ENCODE results near the gene SIX2.
"Not testable (repeated sequence)": the region's sequence is repeated elsewhere in the genome, so short reads cannot be mapped to it uniquely, and the experiment has no call there.

SIX2 gene

DNA sequence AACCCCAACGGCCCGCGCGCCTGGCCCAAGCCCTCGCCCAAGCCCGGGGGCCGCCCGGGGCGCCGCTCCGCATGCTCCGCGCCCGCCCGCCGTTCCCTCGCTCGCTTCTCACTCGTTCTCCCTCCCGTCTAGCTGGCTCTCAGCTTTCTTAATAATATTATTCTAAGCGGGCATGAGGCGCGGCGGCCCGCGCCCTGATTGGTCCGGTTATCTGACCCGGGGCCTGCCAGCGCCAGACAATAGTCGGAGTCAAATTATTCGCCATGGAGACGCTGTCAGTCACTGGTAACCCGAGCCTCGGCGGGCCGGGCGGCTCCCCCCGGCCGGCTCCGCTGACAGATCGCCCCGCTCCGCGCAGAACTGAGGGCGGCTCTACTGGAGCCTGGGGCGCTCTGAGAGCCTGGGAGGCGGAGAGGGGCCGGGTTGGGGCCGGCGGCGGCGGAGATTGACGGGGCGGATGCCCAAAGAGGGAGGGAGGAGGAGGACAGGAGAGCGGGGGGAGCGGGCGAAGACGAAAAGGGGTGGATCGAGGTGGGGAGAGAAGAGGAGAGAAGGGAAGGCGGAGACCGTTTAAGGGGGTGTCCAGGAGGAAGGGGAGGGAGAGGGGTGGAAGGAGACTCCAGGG, at the start of gene SIX2:
Gene SIX2, minus strand, starts transcription at position 150 of the 625 bp plus-strand sequence. CDS start 342 bp downstream, outside the sequence.
- in situ Hi-C loops (cut with HindIII; ENCODE audit: low sequenced_read_pairs) = no loop called here

- in situ Hi-C loops (cut with HindIII; ENCODE audit: low sequenced_read_pairs) = no loop called here
Measured at GRCh38 chr2:45055162-45055605, 45.9 kb upstream of the SIX2 start.

DNA sequence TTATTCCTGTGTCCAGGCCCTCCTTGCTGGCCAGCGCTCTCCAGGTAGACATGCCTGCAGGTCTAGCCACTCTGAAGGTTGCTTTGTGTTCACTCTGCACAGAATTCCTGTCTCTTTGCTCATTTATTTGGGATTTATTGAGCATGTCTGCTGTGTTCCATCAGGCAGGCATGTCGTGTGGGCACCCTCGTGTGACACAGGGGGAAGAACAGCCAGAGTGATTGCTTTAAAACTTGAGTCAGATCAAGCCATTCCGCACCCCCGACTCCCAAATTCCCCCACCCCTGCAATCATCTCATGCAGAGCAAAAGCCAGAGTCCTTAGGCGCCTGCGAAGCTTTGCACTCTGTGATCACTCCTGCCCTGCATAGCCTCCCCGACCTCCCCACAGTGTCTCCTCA, 44.7 kb upstream of the SIX2 start:
- in situ Hi-C loops (cut with HindIII; ENCODE audit: low sequenced_read_pairs) = no loop called here

DNA sequence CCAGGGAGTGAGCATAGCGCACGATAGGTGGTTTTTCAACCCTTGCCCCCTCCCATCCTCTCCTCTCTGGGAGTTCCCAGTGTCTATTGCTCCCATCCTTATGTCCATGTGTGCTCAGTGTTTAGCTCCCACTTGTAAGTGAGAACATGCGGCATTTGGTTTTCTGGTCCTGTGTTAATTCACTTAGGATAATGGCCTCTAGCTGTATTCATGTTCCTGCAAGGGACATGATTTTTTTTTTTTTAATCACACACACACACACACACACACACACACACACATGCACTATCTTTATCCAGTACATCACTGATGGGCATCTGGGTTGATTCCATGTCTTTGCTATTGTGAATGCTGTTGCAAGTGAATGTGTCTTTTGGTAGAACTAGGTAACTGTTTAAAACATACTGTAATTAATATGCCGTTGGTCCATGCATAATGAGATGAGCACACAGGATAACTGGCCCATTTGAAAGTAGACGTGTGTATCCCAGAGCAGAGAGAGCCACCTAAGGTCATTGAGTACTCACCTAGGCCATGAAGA, 43.2 kb upstream of the SIX2 start:
- in situ Hi-C loops (cut with HindIII; ENCODE audit: low sequenced_read_pairs) = no loop called here

DNA sequence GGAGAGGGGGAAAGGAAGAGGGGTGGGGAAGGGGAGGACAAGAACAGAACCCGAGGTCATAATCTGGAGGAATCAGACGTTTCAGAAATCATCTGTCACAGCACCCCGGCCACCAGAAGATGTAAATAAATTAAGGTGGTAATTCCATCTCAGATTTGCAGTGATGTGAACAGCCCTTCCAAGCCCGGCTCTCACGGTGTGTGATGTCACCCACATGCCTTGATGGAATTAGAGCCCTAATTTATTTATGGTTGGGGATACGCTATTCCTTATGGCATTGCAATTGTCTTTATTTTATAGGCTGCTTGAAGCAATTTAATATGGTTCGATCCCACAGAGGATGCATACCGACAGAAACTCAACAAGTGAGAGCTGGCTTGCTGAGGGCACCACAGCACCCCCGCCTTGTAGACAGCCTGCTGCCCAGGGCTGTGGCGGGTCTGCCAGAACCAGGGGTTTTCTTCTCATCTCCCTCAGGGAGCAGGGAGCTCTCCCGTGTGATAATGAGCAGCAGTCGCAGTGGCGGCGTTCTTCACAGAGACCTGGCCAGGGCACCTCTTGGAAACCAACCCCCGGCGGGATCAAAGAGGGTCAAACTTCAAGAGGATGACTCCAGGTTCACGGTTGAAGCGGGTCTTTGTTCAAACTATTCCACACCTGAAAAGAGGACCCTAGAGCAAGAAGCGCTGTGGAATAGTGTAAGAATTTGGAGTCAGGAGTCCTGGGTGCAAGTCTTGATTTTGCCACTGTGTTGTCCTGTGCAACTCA, 40.5 kb upstream of the SIX2 start:
- in situ Hi-C loops (cut with HindIII; ENCODE audit: low sequenced_read_pairs) = no loop called here

- in situ Hi-C loops (cut with HindIII; ENCODE audit: low sequenced_read_pairs) = no loop called here
Measured at GRCh38 chr2:45047301-45047700, 38.0 kb upstream of the SIX2 start.

GRCh38 chr2:45046786-45047185, 37.5 kb upstream of the SIX2 start:
- in situ Hi-C loops (cut with HindIII; ENCODE audit: low sequenced_read_pairs) = no loop called here

DNA sequence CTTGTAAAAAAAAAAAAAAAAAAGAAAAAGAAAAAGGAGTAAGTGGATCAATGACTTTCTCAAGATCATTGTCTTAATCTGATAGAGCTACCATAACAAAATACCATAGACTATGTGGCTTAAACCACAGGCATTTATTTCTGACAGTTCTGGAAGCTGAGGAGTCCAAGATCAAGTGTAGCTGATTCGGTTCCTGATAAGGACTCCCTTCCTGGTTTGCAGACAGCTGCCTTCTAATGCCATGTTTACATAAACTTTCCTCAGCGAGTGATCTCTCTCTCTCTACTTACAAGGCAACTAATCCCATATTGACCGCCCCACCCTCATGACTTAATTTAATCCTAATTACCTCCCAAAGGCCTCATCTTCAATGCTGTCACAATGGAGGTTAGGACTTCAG, 36.5 kb upstream of the SIX2 start:
- in situ Hi-C loops (cut with HindIII; ENCODE audit: low sequenced_read_pairs) = no loop called here

- in situ Hi-C loops (cut with HindIII; ENCODE audit: low sequenced_read_pairs) = no loop called here
Measured at GRCh38 chr2:45044916-45045315, 35.7 kb upstream of the SIX2 start.

GRCh38 chr2:45043174-45043573, 33.9 kb upstream of the SIX2 start:
- in situ Hi-C loops (cut with HindIII; ENCODE audit: low sequenced_read_pairs) = no loop called here

DNA sequence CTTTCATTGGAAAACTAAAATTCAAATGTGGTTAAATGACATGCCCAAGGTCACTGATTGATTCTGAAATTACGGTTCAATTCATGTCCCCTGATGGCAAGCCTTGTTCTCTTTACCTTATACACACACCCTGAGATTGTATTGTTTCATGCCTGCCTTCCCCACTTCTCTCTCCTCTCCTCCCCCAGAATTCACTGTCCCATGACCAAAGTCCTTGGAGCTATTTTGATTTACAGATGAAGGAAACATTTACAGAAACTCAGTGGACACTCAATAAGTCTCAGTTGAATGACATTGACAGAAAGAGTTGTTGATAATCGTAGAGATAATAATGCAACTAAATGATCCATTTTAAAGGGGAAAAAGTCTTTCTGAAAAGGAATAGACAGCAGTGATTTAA, 33.1 kb upstream of the SIX2 start:
- in situ Hi-C loops (cut with HindIII; ENCODE audit: low sequenced_read_pairs) = no loop called here

- in situ Hi-C loops (cut with HindIII; ENCODE audit: low sequenced_read_pairs) = no loop called here
Measured at GRCh38 chr2:45040786-45041185, 31.5 kb upstream of the SIX2 start.

- in situ Hi-C loops (cut with HindIII; ENCODE audit: low sequenced_read_pairs) = not testable (repeated sequence)
Measured at GRCh38 chr2:45039804-45040203, 30.6 kb upstream of the SIX2 start.

DNA sequence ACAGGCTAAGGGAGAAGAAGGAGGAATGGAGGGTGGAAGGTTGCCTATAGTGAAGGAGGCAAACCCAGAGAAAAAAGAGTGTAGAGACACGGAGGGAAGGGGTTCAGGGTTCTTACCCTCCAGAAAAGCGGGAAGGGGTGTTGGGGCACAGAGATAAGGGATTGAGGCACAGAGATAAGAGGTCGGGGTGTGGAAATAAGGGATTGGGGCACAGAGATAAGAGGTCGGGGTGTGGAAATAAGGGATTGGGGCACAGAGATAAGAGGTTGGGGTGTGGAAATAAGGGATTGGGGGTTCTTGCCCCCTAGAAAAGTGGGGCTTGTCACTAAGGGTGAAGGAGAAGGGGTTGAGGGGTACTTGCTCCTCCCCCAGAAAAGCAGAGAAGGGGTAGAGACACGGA, 29.6 kb upstream of the SIX2 start:
- in situ Hi-C loops (cut with HindIII; ENCODE audit: low sequenced_read_pairs) = not testable (repeated sequence)

GRCh38 chr2:45033302-45033701, 24.1 kb upstream of the SIX2 start:
- in situ Hi-C loops (cut with HindIII; ENCODE audit: low sequenced_read_pairs) = loop anchor here (5.0 kb wide), 1 partner anchor 69 kb away; no protein-coding TSS in a partner anchor

DNA sequence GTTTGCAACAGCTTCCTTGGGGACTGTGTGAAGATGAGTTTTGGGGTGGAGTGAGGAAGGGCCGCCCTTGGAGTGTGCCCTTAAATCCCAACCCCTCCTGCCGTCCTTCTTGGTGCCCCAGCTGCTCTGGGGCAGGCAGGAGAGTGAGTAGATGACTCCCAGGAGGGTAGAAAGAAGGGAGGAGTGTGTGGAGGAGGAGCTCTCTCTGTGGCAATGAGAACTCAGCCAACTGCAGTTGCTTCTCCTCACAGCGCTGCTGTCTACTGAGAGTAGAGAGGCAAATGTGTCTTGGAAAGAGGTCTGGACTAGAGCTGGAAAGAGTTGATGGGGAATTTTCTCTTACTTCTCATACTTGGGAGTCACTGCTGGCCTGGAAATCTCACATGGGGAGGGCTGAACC, 21.8 kb upstream of the SIX2 start:
- in situ Hi-C loops (cut with HindIII; ENCODE audit: low sequenced_read_pairs) = loop anchor here (5.0 kb wide), 1 partner anchor 71 kb away; no protein-coding TSS in a partner anchor

DNA sequence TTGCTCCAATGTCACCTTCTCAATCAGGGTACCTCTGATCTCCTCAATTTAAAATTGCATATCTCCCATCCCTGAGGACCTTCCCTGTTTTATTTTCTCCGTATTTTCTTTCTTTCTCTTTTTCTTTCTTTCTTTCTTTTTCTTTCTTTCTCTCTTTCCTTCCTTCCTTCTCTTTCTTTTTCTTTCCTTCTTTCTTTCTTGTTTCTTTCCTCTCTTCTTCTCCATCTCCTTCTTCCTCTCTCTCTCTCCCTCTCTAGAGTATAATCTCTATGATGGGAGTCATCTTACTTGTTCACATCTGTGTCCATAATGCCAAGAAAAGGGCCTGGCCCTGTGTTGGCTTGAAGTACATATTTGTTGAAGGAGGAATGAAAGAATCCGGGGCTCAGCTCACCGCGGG, 21.3 kb upstream of the SIX2 start:
- in situ Hi-C loops (cut with HindIII; ENCODE audit: low sequenced_read_pairs) = loop anchor here (5.0 kb wide), 1 partner anchor 72 kb away; no protein-coding TSS in a partner anchor

DNA sequence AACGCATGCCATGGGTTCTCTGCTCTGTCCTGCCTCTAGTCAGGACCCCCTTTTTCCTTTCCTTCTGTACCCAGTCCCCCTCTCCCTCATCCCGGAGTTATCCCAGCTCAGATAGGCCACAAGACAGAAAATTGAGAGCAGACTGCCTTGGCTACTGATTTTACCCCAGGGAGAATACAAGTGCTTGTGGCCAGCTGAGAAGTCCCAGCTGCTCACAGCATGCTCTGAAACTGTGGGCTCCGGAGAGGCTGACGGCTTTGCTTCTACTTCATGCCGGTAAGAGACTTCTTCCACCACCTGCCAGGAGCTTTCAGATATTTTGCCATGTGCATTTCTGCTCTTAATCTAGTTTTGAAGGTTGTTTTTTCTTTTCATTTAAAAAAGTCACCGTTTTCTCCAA, 20.0 kb upstream of the SIX2 start:
- in situ Hi-C loops (cut with HindIII; ENCODE audit: low sequenced_read_pairs) = no loop called here

GRCh38 chr2:45028276-45028675, 19.0 kb upstream of the SIX2 start:
- in situ Hi-C loops (cut with HindIII; ENCODE audit: low sequenced_read_pairs) = no loop called here

DNA sequence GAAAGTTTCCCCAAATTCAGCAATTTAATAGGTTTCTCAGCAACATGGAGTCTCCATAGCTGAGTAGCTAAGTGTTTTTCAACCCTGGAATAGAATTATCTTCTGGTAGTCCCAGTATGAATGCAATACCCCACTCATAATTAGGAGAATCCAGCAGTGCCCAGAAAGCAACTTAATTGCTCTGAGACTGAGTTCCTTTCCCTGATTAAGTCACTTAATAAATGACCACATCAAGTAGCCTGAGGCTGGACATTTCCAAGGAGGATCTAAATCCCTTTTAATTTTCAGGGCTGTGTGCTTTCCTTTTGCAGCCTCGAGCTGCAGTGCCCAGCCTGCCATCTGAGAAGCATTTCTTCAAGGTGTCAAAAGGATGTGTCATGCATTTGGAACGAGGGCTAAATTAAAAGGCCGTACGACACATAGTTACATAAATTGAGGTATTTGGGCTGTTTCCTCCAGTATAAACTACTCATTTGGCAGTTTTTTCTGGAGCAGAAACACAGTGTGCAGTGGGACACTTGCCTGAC, 17.7 kb upstream of the SIX2 start:
- in situ Hi-C loops (cut with HindIII; ENCODE audit: low sequenced_read_pairs) = no loop called here

DNA sequence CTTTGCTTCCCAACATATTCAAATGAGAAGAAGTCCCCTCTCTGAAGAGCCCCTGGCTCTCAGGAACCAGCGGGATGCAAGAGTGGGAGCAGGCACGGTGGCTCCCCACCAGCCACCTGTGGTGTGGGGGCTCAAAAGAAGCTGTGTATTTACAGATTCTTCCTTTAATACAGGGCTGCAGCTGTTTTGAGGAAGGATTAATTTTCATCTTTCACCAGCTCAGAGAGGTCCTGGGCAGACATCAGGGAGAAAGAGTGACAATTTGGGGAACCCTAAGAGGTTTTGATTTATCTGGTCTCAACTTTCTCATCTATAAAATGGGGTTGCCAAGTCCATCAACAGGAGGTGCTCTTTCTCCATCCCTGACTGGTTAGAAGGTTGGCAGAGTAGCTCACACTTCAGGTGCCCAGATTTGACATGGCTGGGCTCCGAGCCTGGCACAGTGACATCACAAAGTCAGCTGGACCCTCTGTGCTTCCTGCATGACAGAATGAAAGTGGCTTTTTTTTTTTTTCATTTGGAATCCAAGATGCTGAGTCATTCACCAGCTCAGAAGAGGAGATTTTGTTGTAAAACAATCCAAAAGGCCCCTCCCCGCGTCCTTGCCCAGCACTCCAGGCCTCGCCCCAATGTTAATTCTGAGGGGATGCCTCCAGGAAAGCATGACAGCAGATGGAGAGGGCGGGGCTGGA, 15.5 kb upstream of the SIX2 start:
- in situ Hi-C loops (cut with HindIII; ENCODE audit: low sequenced_read_pairs) = no loop called here
